GM06990 (cell line): ENCODE results near the gene USP17L11.
A peak's percentile ranks its signal among the peaks of the same experiment; 100 is the strongest.
"Not testable (repeated sequence)": the region's sequence is repeated elsewhere in the genome, so short reads cannot be mapped to it uniquely, and the experiment has no call there.

Experiments
- DNase-seq: peaks from one replicate; pipeline ENCODE4 v3.0.0-alpha.2; 2011; ENCODE audit not compliant: insufficient read length; ENCODE audit errors: extremely low read depth
- H3K27me3 ChIP-seq: replicated peaks from 2 replicates; pipeline ENCODE4 v1.6.0; 2011; ENCODE audit warnings: low read length; ENCODE audit not compliant: control insufficient read depth, insufficient read depth
- H3K36me3 ChIP-seq: 2 replicates; pipeline ENCODE4 v1.5.1; 2011; ENCODE audit warnings: low read length; ENCODE audit not compliant: control insufficient read depth, insufficient read depth
- H3K4me3 ChIP-seq: replicated peaks from 2 replicates; pipeline ENCODE4 v1.5.1; 2011; ENCODE audit warnings: low read depth, mild to moderate bottlenecking, control low read depth, low read length
- CTCF ChIP-seq: IDR thresholded peaks from 2 replicates; pipeline ENCODE4 v1.5.1; 2011; ENCODE audit warnings: low read length, control low read depth, mild to moderate bottlenecking, inconsistent platforms; ENCODE audit not compliant: insufficient read depth, poor library complexity, severe bottlenecking

Gene USP17L11

GRCh38 chr4:9215105-9215504 lies at the start of gene USP17L11:
Gene USP17L11 (plus strand): TSS chr4:9215405. CDS start chr4:9215405, 0 bp downstream.
- H3K36me3 ChIP-seq, DNase-seq, H3K27me3 ChIP-seq, H3K4me3 ChIP-seq: not testable (repeated sequence)

GRCh38 chr4:9165990-9166389 lies 49.2 kb upstream of the USP17L11 start:
- H3K27me3 ChIP-seq, DNase-seq, H3K4me3 ChIP-seq, H3K36me3 ChIP-seq: not testable (repeated sequence)
- TF ChIP-seq CTCF, result peak; percentile 57

GRCh38 chr4:9169791-9170459 lies 45.3 kb upstream of the USP17L11 start, which contains the start of gene FAM90A26:
Gene FAM90A26 (plus strand): TSS chr4:9170409. CDS start chr4:9173173, 2,764 bp downstream.
- not testable (repeated sequence) for H3K4me3 ChIP-seq, H3K36me3 ChIP-seq, H3K27me3 ChIP-seq, DNase-seq

- not testable (repeated sequence) for H3K36me3 ChIP-seq, DNase-seq, H3K4me3 ChIP-seq, H3K27me3 ChIP-seq
Observed at GRCh38 chr4:9210357-9210756, 4.8 kb upstream of the USP17L11 start, which contains the start of gene USP17L10. Gene USP17L10 (plus strand): TSS chr4:9210657. CDS start chr4:9210657, 0 bp downstream.

- H3K27me3 ChIP-seq, H3K4me3 ChIP-seq, DNase-seq, H3K36me3 ChIP-seq: not testable (repeated sequence)
Observed at GRCh38 chr4:9214701-9215100, 504 bp upstream of the USP17L11 start.

- H3K27me3 ChIP-seq, DNase-seq, H3K4me3 ChIP-seq, H3K36me3 ChIP-seq: not testable (repeated sequence)
Observed at GRCh38 chr4:9219852-9220251, 4.6 kb downstream of the USP17L11 start, which contains the start of gene USP17L12. Gene USP17L12 (plus strand): TSS chr4:9220152. CDS start chr4:9220152, 0 bp downstream.

- not testable (repeated sequence) for H3K27me3 ChIP-seq, H3K36me3 ChIP-seq, DNase-seq, H3K4me3 ChIP-seq
Observed at GRCh38 chr4:9224596-9224995, 9.4 kb downstream of the USP17L11 start, which contains the start of gene USP17L13. Gene USP17L13 (plus strand): TSS chr4:9224896. CDS start chr4:9224896, 0 bp downstream.

- H3K4me3 ChIP-seq, DNase-seq: not testable (repeated sequence)
Observed at GRCh38 chr4:9230249-9230648, 15.0 kb downstream of the USP17L11 start.

GRCh38 chr4:9234085-9234484 lies 18.9 kb downstream of the USP17L11 start, which contains the start of gene USP17L15:
Gene USP17L15 (plus strand): TSS chr4:9234385. CDS start chr4:9234385, 0 bp downstream.
- H3K36me3 ChIP-seq, H3K4me3 ChIP-seq, H3K27me3 ChIP-seq, DNase-seq: not testable (repeated sequence)

More at GRCh38 chr4:9230249-9230648, 15.0 kb downstream of the USP17L11 start:
- not testable (repeated sequence) for H3K36me3 ChIP-seq, H3K27me3 ChIP-seq

GRCh38 chr4:9238461-9238860 lies 23.3 kb downstream of the USP17L11 start:
- not testable (repeated sequence) for H3K36me3 ChIP-seq, DNase-seq, H3K27me3 ChIP-seq

GRCh38 chr4:9243579-9243978 lies 28.4 kb downstream of the USP17L11 start, which contains the start of gene USP17L17:
Gene USP17L17 (plus strand): TSS chr4:9243879. CDS start chr4:9243879, 0 bp downstream.
- not testable (repeated sequence) for H3K36me3 ChIP-seq, H3K4me3 ChIP-seq, DNase-seq, H3K27me3 ChIP-seq

More at GRCh38 chr4:9238461-9238860, 23.3 kb downstream of the USP17L11 start:
- not testable (repeated sequence) for H3K4me3 ChIP-seq

GRCh38 chr4:9247953-9248680 lies 32.9 kb downstream of the USP17L11 start, which contains the start of gene USP17L18:
Gene USP17L18 (plus strand): TSS chr4:9248630. CDS start chr4:9248630, 0 bp downstream.
- not testable (repeated sequence) for DNase-seq, H3K36me3 ChIP-seq, H3K27me3 ChIP-seq, H3K4me3 ChIP-seq

- not testable (repeated sequence) for H3K4me3 ChIP-seq, H3K36me3 ChIP-seq, H3K27me3 ChIP-seq, DNase-seq
Observed at GRCh38 chr4:9253078-9253477, 37.9 kb downstream of the USP17L11 start, which contains the start of gene USP17L19. Gene USP17L19 (plus strand): TSS chr4:9253378. CDS start chr4:9253378, 0 bp downstream.
